K562 (cell line): ENCODE measurements around the gene KIF25. TPM values are rescaled to one million over a fixed set of nuclear protein-coding genes. Genes with fewer than 3 reads are reported as not detected.

ENCODE experiments used
- polyA plus RNA-seq, 8 experiments: library from polyadenylated mRNA; depleted of rRNA in 4 of 8; stranded (reverse) in 5 of 8; unstranded in 3 of 8; fragments of >200 nt; fragmentation: Nextera tagmentation in 2 of 8; fragmentation: Illumina TruSeq in 1 of 8; extraction: Ambion mirVana in 2 of 8; extraction: Trizol in 1 of 8; gene quantifications; 2 replicates each; pipeline versions ENCODE4 v1.2.1 to v1.2.3, GENCODE V29; 2011 to 2014; ENCODE audit warnings: inconsistent platforms in 1 of 8, missing spikeins in 1 of 8
- total RNA-seq, 7 experiments: library from RNA; depleted of rRNA in 6 of 7; stranded (reverse); fragments of >200 nt in 6 of 7; fragmentation: Illumina TruSeq in 2 of 7; extraction: Trizol in 2 of 7; gene quantifications; 2 replicates each; pipeline versions ENCODE4 v1.2.1 to v1.2.3, GENCODE V29; 2011 to 2021; ENCODE audit warnings: low replicate concordance in 1 of 7

Gene KIF25
- total and polyA plus RNA-seq, 9 of the 15 experiments (the other 6 are each of a cell fraction or from before 2014, with no cell fraction given): 0.04 to 0.49 (median 0.23) TPM; not detected in 5

Other genes with a start within 250 kb of the KIF25 start
- gene AFDN, start 170.8 kb upstream of the KIF25 start, total RNA-seq (2014; rRNA removed): 91.9 and 117 TPM in 2 replicates
- 114 and 135 TPM in 2 replicates for gene AFDN, start 170.8 kb upstream of the KIF25 start, total RNA-seq (2014; rRNA removed; fragmentation: Illumina TruSeq; extraction: Trizol)
- gene AFDN, start 170.8 kb upstream of the KIF25 start, total RNA-seq (2015; rRNA removed; fragmentation: Illumina TruSeq; extraction: Trizol): 111 and 112 TPM in 2 replicates
- gene AFDN, start 170.8 kb upstream of the KIF25 start, total RNA-seq (2021): 106 and 129 TPM in 2 replicates
- gene AFDN, start 170.8 kb upstream of the KIF25 start, polyA plus RNA-seq (2011; rRNA removed): 95.7 and 96.7 TPM in 2 replicates
- gene AFDN, start 170.8 kb upstream of the KIF25 start, polyA plus RNA-seq (2014; fragmentation: Illumina TruSeq; extraction: Trizol): 95.0 and 105 TPM in 2 replicates
- 1 to 10 TPM; 7.2 to 9.7 TPM for gene AFDN, start 170.8 kb upstream of the KIF25 start, polyA plus RNA-seq (2014; fragmentation: Nextera tagmentation; extraction: Ambion mirVana)
- gene AFDN, start 170.8 kb upstream of the KIF25 start, polyA plus RNA-seq (2014; rRNA removed): 78.9 and 96.4 TPM in 2 replicates
- 0.16 TPM in 1 of 2 replicates, not detected in the other for gene FRMD1, start 81.5 kb downstream of the KIF25 start, total RNA-seq (2014; rRNA removed)
- not detected in 2 replicates for gene FRMD1, start 81.5 kb downstream of the KIF25 start, total RNA-seq (2014; rRNA removed; fragmentation: Illumina TruSeq; extraction: Trizol)
- 0.04 TPM in 1 of 2 replicates, not detected in the other for gene FRMD1, start 81.5 kb downstream of the KIF25 start, total RNA-seq (2015; rRNA removed; fragmentation: Illumina TruSeq; extraction: Trizol)
- not detected in 2 replicates for gene FRMD1, start 81.5 kb downstream of the KIF25 start, total RNA-seq (2021)
- 0.01 TPM in 1 of 2 replicates, not detected in the other for gene FRMD1, start 81.5 kb downstream of the KIF25 start, polyA plus RNA-seq (2011; rRNA removed)
- gene FRMD1, start 81.5 kb downstream of the KIF25 start, polyA plus RNA-seq (2014; fragmentation: Illumina TruSeq; extraction: Trizol): not detected in 2 replicates
- under 1 TPM in 1 of 2 experiments, not detected in 1; 0.01 TPM for gene FRMD1, start 81.5 kb downstream of the KIF25 start, polyA plus RNA-seq (2014; fragmentation: Nextera tagmentation; extraction: Ambion mirVana)
- gene FRMD1, start 81.5 kb downstream of the KIF25 start, polyA plus RNA-seq (2014; rRNA removed): not detected in 2 replicates